ENCODE measurements around the gene SPSB1. TPM values are rescaled to one million over a fixed set of nuclear protein-coding genes. Genes with fewer than 3 reads are reported as not detected.

SPSB1 gene
- total RNA-seq, 4 donors from 2014 or later: 18.9 to 64.9 (median 41.8) TPM

- DNase-seq (ENCODE audit: low spot score in 2 of 2): no peak
- peaks cover 0 to 46% (median 5%) of the 10 kb centered on the region in 4 donors for H3K4me1 ChIP-seq
- H3K36me3 ChIP-seq: no peaks in the 10 kb centered on the region
- no peaks in the 10 kb centered on the region for H3K9me3 ChIP-seq
- 58 to 68% methylated on average over 9 of the region's 9 CpGs for WGBS, 2 donors
- peak overlapping the region in 3 of 4 donors; percentile 20 to 71 (median 43) for H3K27ac ChIP-seq
- no peaks in the 10 kb centered on the region for H3K27me3 ChIP-seq
- H3K4me3 ChIP-seq: no peak overlapping the region
- TF ChIP-seq, protein P1, sequence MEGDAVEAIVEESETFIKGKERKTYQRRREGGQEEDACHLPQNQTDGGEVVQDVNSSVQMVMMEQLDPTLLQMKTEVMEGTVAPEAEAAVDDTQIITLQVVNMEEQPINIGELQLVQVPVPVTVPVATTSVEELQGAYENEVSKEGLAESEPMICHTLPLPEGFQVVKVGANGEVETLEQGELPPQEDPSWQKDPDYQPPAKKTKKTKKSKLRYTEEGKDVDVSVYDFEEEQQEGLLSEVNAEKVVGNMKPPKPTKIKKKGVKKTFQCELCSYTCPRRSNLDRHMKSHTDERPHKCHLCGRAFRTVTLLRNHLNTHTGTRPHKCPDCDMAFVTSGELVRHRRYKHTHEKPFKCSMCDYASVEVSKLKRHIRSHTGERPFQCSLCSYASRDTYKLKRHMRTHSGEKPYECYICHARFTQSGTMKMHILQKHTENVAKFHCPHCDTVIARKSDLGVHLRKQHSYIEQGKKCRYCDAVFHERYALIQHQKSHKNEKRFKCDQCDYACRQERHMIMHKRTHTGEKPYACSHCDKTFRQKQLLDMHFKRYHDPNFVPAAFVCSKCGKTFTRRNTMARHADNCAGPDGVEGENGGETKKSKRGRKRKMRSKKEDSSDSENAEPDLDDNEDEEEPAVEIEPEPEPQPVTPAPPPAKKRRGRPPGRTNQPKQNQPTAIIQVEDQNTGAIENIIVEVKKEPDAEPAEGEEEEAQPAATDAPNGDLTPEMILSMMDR (IDR thresholded peaks at IDR 0.05): no peak
- TF ChIP-seq POLR2A (IDR thresholded peaks at IDR 0.05) (no peak), EP300 (IDR thresholded peaks at IDR 0.05) (no peak)
Observed at GRCh38 chr1:9326596-9326995, 33.9 kb downstream of the SPSB1 start.

DNA sequence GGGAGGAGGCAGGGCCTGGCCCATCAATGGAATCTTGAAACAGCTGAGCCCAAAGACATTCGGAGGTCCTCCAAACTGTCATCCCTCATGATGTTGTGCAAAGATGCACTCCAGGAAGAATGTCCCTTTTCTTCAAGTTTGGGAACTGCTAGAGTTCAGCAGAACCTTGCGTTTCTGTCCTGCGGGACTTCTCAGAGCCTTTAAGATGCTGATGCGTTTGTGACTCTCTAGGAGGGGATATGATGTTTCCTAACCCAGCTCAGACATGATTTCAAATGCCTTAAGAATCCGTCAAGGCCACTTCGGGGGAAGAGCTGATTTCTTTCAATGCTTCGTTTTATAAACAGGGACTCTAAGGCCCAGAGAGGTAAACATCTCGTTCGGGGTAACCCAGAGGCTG, 35.5 kb downstream of the SPSB1 start:
- H3K27ac ChIP-seq: no peak overlapping the region
- no peaks in the 10 kb centered on the region for H3K36me3 ChIP-seq
- H3K4me1 ChIP-seq: peaks cover 0 to 40% (median 5%) of the 10 kb centered on the region in 4 donors
- H3K9me3 ChIP-seq: no peaks in the 10 kb centered on the region
- H3K4me3 ChIP-seq: no peak overlapping the region
- no peak for DNase-seq (ENCODE audit: low spot score in 2 of 2)
- no peaks in the 10 kb centered on the region for H3K27me3 ChIP-seq
- TF ChIP-seq EP300 (IDR thresholded peaks at IDR 0.05) (no peak), POLR2A (IDR thresholded peaks at IDR 0.05) (no peak)
- TF ChIP-seq, protein P1 (IDR thresholded peaks at IDR 0.05): no peak
- WGBS, 2 donors: 88 to 95% methylated on average over 9 of the region's 9 CpGs

- Histone ChIP-seq H3K27me3 (no peaks in the 10 kb centered on the region), H3K36me3 (no peaks in the 10 kb centered on the region), H3K27ac (no peak overlapping the region), H3K4me1 (peaks cover 0 to 35% (median 5%) of the 10 kb centered on the region in 4 donors), H3K4me3 (no peak overlapping the region), H3K9me3 (no peaks in the 10 kb centered on the region)
- no peak for DNase-seq (ENCODE audit: low spot score in 2 of 2)
- WGBS, 2 donors: 90% methylated on average over 11 to 12 of the region's 12 CpGs
- TF ChIP-seq, protein P1 (IDR thresholded peaks at IDR 0.05): no peak
- TF ChIP-seq EP300 (IDR thresholded peaks at IDR 0.05): no peak
- TF ChIP-seq POLR2A (IDR thresholded peaks at IDR 0.05): no peak
Observed at GRCh38 chr1:9328715-9329114, 36.0 kb downstream of the SPSB1 start.

- Histone ChIP-seq H3K27ac (no peak overlapping the region), H3K27me3 (no peaks in the 10 kb centered on the region), H3K4me3 (no peak overlapping the region), H3K36me3 (no peaks in the 10 kb centered on the region), H3K4me1 (peaks cover 0 to 12% (median 2%) of the 10 kb centered on the region in 4 donors), H3K9me3 (no peaks in the 10 kb centered on the region)
- WGBS, 2 donors: 83 to 85% methylated on average over 8 of the region's 8 CpGs
- TF ChIP-seq EP300 (IDR thresholded peaks at IDR 0.05): no peak
- TF ChIP-seq, protein P1 (IDR thresholded peaks at IDR 0.05): no peak
- no peak for TF ChIP-seq POLR2A (IDR thresholded peaks at IDR 0.05)
- no peak for DNase-seq (ENCODE audit: low spot score in 2 of 2)
Observed at GRCh38 chr1:9331016-9331415, 38.3 kb downstream of the SPSB1 start.

DNA sequence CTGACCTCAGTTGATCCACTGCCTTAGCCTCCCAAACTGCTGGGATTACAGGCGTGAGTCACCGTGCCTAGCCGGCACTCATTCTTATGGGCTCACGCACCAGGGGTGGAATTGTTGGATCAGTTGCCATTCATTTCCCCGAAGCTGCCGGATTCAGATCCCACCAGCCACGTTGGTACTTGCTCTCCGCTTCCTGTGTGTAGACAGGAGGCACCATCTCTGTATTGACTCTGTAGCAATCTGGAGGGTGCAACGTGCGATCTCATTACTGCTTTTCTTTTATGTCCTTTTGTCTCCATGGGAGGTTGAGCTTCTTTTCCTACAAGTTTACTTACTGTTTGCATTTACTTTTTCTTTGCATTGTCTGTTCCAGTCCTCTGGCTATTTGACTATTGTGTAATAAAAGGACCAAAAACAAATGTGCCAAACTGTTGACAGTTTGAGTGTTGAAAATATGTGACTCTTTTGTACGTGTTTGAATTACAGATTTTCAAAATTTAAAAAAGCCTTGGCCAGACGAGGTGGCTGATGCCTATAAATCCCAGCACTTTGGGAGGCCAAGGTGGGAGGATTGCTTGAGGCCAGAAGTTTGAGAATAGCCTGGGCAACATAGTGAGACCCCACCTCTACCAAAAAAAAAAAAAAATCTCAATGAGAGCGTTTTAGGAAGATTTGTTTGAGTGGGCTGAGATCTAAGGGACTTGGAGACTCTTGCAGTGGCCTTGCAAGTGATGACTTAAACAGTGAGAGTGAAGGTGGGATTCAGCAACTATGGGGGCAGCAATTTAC, 39.1 kb downstream of the SPSB1 start:
- Histone ChIP-seq H3K27me3 (no peaks in the 10 kb centered on the region), H3K4me3 (no peak overlapping the region), H3K36me3 (no peaks in the 10 kb centered on the region), H3K27ac (no peak overlapping the region), H3K9me3 (no peaks in the 10 kb centered on the region), H3K4me1 (peaks cover 0 to 8% (median 0%) of the 10 kb centered on the region in 4 donors)
- 79 to 82% methylated on average over 13 of the region's 13 CpGs for WGBS, 2 donors
- TF ChIP-seq, protein P1 (IDR thresholded peaks at IDR 0.05): no peak
- TF ChIP-seq EP300 (IDR thresholded peaks at IDR 0.05) (no peak), POLR2A (IDR thresholded peaks at IDR 0.05) (no peak)
- DNase-seq (ENCODE audit: low spot score in 2 of 2): no peak
